HEK293T (cell line): ENCODE data around the gene PURB.
"Not testable (repeated sequence)": the region's sequence is repeated elsewhere in the genome, so short reads cannot be mapped to it uniquely, and the experiment has no call there.

Source experiments
- CTBP1 ChIP-seq: fragments of 450-650 bp; IDR thresholded peaks from 2 replicates; pipeline ENCODE4 v1.6.1; 2016; ENCODE audit warnings: borderline replicate concordance
- FOXK2 ChIP-seq: fragments of 450-650 bp; IDR thresholded peaks from 2 replicates; pipeline ENCODE4 v1.6.1; 2016; ENCODE audit warnings: mild to moderate bottlenecking
- FOXM1 ChIP-seq: fragments of 450-650 bp; IDR thresholded peaks from 2 replicates; pipeline ENCODE4 v1.6.1; 2017; ENCODE audit warnings: mild to moderate bottlenecking, borderline replicate concordance
- PKNOX1 ChIP-seq: fragments of 450-650 bp; IDR thresholded peaks from 2 replicates; pipeline ENCODE4 v1.6.1; 2016
- SP1 ChIP-seq: fragments of 450-650 bp; IDR thresholded peaks from 2 replicates; pipeline ENCODE4 v1.6.1; 2017
- TARDBP ChIP-seq: fragments of 450-650 bp; IDR thresholded peaks from 2 replicates; pipeline ENCODE4 v1.6.1; 2016

GRCh38 chr7:44934510-44934909, 49.2 kb upstream of the PURB start:
- not testable (repeated sequence) for TF ChIP-seq FOXK2, FOXM1, CTBP1, TARDBP, SP1, PKNOX1
